ENCODE data around the gene UBE2O.
A peak's percentile ranks its signal among the peaks of the same experiment; 100 is the strongest.

Gene UBE2O

DNA sequence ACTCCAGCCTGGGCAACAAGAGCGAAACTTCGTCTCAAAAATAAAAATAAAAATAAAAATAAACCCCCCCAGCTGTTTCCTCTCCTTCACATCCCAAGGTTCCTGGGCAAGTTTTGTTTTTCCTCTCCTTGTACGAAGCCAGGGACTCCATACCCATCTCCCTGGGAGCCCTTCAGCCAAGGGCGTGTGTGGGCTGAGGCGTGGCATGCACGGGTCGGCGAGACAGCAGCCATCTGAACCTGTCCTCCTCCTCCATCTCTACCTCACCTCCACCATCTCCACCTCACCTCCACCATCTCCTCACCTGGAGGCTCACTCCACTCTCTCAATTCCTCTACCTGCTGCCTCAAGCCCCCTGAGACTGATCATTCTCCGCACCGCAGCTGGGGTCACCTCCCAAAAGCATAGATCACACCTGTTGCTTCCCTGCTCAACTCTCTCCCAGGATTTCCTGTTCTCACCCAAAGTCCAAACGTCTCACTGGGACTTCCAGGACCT is 31.3 kb upstream of the UBE2O start:
- DNase-seq, result no peak

GRCh38 chr17:76481071-76481655 is 28.2 kb upstream of the UBE2O start:
- DNase-seq, result no peak

- peak; percentile 69 for DNase-seq
Observed at GRCh38 chr17:76480632-76481031, 27.7 kb upstream of the UBE2O start.

GRCh38 chr17:76479515-76480060 is 26.6 kb upstream of the UBE2O start:
- no peak for DNase-seq

GRCh38 chr17:76478730-76479514 is 26.0 kb upstream of the UBE2O start:
- no peak for DNase-seq

GRCh38 chr17:76478097-76478496 is 25.1 kb upstream of the UBE2O start:
- DNase-seq, result no peak

GRCh38 chr17:76477576-76477975 is 24.6 kb upstream of the UBE2O start:
- no peak for DNase-seq

DNA sequence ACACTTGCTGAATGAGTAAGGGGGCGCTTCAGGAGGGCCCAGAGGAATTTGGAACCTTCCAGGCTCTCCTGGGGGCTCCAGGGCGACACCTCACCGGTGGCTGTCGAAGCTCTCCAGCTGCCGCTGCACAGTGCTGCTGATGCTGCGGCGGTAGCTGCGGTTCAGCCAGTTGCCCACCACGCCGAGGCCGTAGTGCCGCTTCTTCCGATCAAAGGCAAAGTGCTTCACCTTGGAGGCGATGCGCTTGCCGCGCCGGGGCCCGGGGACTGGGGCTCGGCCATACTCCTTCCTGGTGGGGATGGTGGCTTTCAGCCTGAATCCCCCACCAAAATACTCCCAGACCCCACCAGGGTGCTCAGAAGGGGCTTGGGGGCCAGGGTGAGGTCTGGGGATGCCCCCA is 23.8 kb upstream of the UBE2O start:
- no peak for DNase-seq

DNA sequence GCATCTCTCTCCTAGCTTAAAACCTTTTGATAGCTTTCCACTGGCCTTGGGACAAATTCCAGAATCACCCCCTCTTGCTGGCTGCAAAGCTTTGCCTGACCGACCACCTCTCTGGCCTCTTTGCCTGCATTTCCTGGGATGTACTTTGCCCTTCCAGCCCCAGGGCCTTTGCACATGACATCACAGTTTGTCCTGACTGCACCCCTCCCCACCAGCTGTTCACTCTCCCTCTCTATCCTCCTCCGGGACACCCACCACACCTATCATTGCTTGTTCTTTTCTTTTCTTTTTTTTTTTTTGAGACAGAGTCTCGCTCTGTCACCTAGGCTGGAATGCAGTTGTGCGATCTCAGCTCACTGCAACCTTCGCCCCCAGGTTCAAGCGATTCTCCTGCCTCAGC is 22.4 kb upstream of the UBE2O start:
- no peak for DNase-seq

DNA sequence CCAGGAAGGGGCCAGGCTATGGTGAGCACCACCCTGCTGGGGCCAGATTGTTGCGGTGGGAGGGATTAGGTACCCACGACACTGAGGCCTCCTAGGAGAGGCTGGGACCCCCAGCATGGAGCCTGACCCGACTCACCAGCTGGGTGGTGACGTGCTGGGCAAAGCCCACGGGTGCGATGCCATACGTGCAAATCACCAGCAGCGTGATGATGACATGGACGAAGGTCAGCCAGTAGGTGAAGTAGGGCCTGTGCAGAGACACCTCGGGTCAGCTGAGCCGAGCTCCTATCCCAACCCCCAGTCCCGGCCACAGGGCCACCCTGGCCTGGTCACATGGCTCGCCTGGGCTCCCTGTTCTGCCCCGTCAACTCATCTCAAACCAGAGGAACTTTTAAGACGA is 21.9 kb upstream of the UBE2O start:
- no peak for DNase-seq

GRCh38 chr17:76474238-76474637 is 21.3 kb upstream of the UBE2O start:
- DNase-seq, result no peak

DNA sequence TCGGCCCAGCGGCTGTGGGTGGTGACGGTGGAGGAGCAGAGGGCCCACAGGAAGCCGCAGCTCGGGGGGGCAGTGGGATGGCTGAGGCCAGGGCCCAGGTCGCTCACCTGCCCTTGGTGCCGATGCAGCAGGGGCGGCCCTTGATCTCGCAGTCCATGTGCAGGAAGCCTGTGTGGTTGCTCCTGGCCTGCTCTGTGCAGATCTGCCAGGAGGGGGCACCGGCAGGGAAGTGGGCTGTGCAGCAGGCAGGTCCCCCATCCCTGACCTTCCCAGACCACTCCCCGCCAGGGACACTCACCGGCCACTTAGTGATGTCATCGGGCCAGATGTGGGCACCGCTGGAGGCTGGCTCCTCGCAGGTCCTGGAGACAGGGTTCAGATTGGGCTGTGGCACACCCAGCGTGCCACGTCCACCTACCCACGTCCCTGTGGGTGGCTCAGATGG is 20.6 kb upstream of the UBE2O start:
- DNase-seq, result no peak

GRCh38 chr17:76472726-76473125 is 19.8 kb upstream of the UBE2O start:
- DNase-seq, result no peak

- DNase-seq, result no peak
Observed at GRCh38 chr17:76472258-76472645, 19.3 kb upstream of the UBE2O start.

GRCh38 chr17:76471498-76472257 is 18.7 kb upstream of the UBE2O start:
- DNase-seq, result no peak

DNA sequence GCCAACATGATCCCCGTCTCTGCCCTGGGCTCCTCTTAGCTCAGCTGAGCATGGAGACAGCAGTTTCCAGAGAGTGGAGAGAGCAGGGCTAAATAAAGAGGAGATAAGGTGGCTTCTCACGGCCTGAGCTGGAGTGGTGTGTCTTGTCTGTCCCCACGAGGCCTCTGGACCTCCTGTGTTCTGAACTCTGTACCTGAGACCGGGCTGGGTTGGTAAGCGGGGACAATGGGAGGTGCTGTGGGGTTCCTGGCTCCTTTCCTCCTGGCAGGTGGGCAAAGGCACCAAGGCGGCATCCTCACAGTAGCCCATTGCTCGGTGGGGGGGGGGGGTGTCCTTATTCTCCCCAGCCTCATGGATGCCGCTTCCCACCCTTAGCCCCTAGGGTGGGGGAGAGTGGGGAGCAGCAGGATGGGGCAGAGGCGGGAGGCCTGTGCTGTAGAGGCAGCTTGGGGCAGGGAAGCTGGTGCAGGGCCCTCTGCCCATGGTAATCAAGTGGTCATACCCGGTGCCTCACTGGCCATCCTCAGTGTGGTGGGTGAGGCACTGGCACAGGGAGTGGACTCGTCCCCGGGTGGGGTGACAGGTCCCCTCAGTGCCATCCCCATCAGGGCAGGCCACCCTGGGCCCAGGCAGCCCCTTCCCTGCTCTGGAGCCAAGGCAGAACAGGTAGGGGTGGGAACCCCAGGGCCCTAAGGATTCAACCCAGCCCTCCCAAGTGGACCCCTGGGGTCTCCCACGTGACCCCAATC is 17.2 kb upstream of the UBE2O start:
- DNase-seq, result no peak

DNA sequence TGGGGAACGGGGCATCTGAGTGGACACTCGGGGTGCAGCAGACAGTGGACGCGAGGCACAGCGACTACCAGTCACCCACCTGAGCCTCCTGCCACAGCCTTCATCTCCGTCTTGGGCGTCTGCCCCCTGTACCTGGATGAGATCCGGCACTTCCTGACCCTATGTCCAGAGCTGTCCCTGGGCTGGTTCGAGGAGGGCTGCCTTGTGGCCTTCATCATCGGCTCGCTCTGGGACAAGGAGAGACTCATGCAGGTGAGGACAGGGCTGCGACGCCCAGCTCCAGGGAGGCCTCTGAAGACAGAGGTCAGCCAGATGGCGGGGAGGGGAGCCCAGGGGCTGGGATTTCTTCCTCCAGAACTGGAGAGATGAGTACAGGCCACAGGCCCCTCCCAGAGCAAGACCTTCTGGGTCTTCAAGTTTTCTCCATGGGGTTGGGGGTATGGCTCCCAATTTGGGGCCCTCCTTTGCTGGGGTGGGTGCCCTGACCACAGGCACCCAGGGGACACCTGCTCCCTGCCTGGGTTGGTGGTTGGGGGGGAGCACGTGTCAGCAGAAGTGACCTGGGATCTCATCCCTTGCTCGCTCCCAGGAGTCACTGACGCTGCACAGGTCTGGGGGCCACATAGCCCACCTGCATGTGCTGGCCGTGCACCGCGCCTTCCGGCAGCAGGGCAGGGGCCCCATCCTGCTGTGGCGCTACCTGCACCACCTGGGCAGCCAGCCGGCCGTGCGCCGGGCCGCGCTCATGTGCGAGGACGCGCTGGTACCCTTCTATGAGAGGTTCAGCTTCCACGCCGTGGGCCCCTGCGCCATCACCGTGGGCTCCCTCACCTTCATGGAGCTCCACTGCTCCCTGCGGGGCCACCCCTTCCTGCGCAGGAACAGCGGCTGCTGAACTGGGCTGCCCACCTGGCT is 16.4 kb upstream of the UBE2O start:
- DNase-seq, result no peak

GRCh38 chr17:76468634-76469010 is 15.7 kb upstream of the UBE2O start:
- DNase-seq, result no peak

DNA sequence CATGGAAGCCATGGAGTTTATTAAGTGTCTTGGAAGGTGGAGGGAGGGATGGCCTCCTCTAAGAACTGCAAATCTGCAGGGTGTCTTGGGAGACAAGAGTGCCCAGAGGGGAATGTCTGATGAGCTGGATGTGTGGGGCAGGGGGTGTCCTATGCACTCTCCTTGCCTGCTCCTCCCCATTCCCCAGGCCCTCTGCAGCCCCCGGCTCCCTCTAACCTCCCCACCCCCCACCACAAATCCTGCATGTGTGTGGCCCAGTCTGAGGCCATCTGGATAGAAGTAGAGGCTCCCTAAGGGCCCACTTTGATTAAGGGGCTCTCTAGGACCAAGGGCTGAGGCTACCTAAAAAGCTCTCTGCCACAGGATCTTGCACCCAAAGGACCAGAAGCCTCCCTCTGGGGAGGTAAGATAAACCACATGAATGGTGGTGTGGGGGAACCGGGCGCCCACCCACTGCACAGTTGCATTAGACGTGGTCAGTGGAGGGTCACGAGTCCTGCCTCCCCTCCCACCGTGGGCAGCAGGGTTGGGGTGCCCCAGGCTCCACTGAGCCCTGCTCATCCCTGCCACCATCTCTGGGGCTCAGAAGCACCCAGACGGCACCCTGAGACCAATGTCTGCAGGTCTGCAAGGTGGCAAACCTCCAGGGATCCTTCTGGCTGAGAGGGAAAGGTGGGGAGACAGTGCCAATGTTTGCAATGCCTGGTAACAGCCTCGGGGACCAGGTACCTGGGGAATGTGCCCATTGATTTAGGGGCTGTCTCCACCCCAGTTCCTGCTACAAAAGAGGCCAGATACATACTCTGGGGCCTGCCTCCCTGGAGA is 15.1 kb upstream of the UBE2O start:
- DNase-seq, result no peak

DNA sequence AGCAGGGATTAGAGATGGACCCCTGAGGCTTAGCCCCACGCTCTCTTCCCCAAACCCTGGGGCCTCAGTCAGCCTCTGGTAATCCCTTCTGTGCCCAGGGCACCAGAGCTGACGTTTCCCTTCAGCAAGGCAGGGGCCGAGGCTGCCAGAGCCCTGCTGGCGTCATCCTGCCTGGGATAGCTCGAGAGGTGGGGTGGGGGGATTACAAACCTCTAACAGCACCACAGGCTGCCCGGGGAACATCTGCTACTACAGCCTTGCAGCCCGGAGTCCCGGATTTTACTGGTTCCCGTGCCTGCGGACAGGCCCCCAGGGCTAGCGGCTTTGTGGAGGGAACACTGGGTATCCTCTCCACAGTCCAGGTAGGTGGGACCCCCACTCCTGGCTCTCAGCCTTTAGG is 14.4 kb upstream of the UBE2O start, which contains the start of gene AANAT:
AANAT (plus strand) TSS at position 238 of the 400 bp plus-strand sequence. CDS start 1,144 bp downstream, outside the sequence.
- DNase-seq, result no peak

DNA sequence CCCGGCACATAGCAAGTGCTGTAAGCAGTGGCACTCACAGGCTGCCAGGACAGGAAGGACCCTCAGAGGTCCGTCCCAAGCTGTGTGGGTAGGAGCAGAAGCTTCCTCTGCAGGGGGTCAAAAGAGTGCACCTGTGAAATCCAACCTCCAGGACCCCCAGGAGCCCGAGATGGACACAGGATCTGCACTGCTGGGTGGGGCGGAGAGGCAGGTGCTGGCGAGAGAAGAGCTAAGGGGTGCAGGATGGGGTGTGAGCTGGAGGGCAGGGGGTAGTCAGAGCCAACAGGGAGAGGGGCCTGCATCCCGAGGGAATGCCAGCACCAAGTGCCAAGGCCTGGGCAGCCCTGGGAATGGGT is 13.8 kb upstream of the UBE2O start:
- no peak for DNase-seq

All from right hindlimb (tissue), 1 donor.